ENCODE results near the gene TEX10.

DNA sequence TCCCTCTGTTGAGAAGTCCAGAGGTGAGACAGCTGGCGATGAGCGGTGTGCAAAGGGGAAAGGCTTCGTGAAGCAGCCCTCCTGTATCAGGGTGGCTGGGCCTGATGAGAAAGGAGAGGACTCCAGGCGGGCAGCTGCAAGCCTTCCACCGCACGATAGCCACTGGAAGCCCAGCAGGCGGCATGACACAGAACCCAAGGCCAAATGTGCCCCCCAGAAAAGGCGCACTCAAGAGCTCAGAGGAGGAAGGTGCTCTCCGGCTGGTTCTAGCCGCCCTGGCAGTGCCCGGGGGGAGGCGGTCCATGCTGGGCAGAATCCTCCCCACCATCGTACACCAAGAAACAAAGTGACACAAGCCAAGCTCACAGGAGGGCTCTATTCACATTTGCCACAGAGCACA lies 60.3 kb downstream of the TEX10 start:
- TF ChIP-seq, protein P1, sequence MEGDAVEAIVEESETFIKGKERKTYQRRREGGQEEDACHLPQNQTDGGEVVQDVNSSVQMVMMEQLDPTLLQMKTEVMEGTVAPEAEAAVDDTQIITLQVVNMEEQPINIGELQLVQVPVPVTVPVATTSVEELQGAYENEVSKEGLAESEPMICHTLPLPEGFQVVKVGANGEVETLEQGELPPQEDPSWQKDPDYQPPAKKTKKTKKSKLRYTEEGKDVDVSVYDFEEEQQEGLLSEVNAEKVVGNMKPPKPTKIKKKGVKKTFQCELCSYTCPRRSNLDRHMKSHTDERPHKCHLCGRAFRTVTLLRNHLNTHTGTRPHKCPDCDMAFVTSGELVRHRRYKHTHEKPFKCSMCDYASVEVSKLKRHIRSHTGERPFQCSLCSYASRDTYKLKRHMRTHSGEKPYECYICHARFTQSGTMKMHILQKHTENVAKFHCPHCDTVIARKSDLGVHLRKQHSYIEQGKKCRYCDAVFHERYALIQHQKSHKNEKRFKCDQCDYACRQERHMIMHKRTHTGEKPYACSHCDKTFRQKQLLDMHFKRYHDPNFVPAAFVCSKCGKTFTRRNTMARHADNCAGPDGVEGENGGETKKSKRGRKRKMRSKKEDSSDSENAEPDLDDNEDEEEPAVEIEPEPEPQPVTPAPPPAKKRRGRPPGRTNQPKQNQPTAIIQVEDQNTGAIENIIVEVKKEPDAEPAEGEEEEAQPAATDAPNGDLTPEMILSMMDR (IDR thresholded peaks at IDR 0.05), result no peak
- TF ChIP-seq POLR2A (IDR thresholded peaks at IDR 0.05), result no peak

Data from lower leg skin (tissue), 3 donors.